Keratinocyte (primary cell): ENCODE data around the gene PNLIPRP3. TPM values are rescaled to one million over a fixed set of nuclear protein-coding genes. Genes with fewer than 3 reads are reported as not detected.
A peak's percentile ranks its signal among the peaks of the same experiment; 100 is the strongest.

Experiments
- DNase-seq: peaks from one replicate; pipeline ENCODE4 v3.0.0-alpha.2; 2011; ENCODE audit warnings: low read depth, missing footprints, low spot score
- FAIRE-seq: peaks from 2 replicates; lab custom pipeline; 2011; peaks lifted over from hg19 to GRCh38; lab: Jason Lieb, UNC
- H2AFZ ChIP-seq: 2 replicates; pipeline ENCODE4 v1.6.0; 2012; ENCODE audit warnings: low read length, control low read depth, inconsistent platforms; ENCODE audit not compliant: control insufficient read depth
- H3K27ac ChIP-seq: 2 replicates; pipeline ENCODE4 v1.5.1; 2011; ENCODE audit warnings: low read length; ENCODE audit not compliant: control insufficient read depth, insufficient read depth
- H3K27me3 ChIP-seq: 3 replicates; pipeline ENCODE4 v1.6.0; 2011; ENCODE audit warnings: low read length; ENCODE audit not compliant: control insufficient read depth, insufficient read depth; ENCODE audit errors: extremely low read depth
- H3K36me3 ChIP-seq, 2 experiments: 2 replicates in 1 of 2; 3 replicates in 1 of 2; pipeline ENCODE4 v1.5.1; 2011; ENCODE audit warnings: low read length in 2 of 2, mild to moderate bottlenecking in 1 of 2; ENCODE audit not compliant: control insufficient read depth in 2 of 2, insufficient read depth in 2 of 2; ENCODE audit errors: extremely low read depth in 1 of 2
- H3K4me1 ChIP-seq: 3 replicates; pipeline ENCODE4 v1.5.1; 2011; ENCODE audit warnings: low read length; ENCODE audit not compliant: control insufficient read depth, insufficient read depth; ENCODE audit errors: extremely low read depth
- H3K4me2 ChIP-seq: 3 replicates; pipeline ENCODE4 v1.6.0; 2011; ENCODE audit warnings: low read depth, low read length; ENCODE audit not compliant: control insufficient read depth, insufficient read depth; ENCODE audit errors: extremely low read depth
- H3K4me3 ChIP-seq, 3 experiments: fragments of 200-600 bp in 1 of 3; sonication (generic) in 1 of 3; 2 replicates in 2 of 3; 3 replicates in 1 of 3; pipeline ENCODE4 v1.5.1; 2011 to 2016; ENCODE audit warnings: low read length in 3 of 3, mild to moderate bottlenecking in 3 of 3, control low read depth in 2 of 3, inconsistent platforms in 1 of 3, low read depth in 1 of 3, mixed read lengths in 1 of 3, mixed run types in 1 of 3, moderate library complexity in 1 of 3; ENCODE audit not compliant: control insufficient read depth in 2 of 3, insufficient read depth in 2 of 3; ENCODE audit errors: extremely low read depth in 1 of 3
- H3K79me2 ChIP-seq: 2 replicates; pipeline ENCODE4 v1.6.0; 2012; ENCODE audit warnings: low read length; ENCODE audit not compliant: control insufficient read depth, insufficient read depth
- H3K9ac ChIP-seq: 3 replicates; pipeline ENCODE4 v1.6.0; 2011; ENCODE audit warnings: low read length; ENCODE audit not compliant: control insufficient read depth, insufficient read depth; ENCODE audit errors: extremely low read depth
- H3K9me1 ChIP-seq: 3 replicates; pipeline ENCODE4 v1.6.0; 2011; ENCODE audit warnings: low read length; ENCODE audit not compliant: control insufficient read depth, insufficient read depth; ENCODE audit errors: extremely low read depth
- H3K9me3 ChIP-seq: 2 replicates; pipeline ENCODE4 v1.5.1; 2012; ENCODE audit warnings: low read depth, low read length; ENCODE audit not compliant: control insufficient read depth
- H4K20me1 ChIP-seq: 3 replicates; pipeline ENCODE4 v1.6.0; 2011; ENCODE audit warnings: low read length; ENCODE audit not compliant: control insufficient read depth, insufficient read depth; ENCODE audit errors: extremely low read depth
- CTCF ChIP-seq, 3 experiments: IDR thresholded peaks in 1 of 3; conservative IDR thresholded peaks in 1 of 3; optimal IDR thresholded peaks in 1 of 3; 2 replicates in 2 of 3; 3 replicates in 1 of 3; pipeline versions ENCODE3 to v1.5.1; 2011; ENCODE audit warnings: low read length in 3 of 3, mild to moderate bottlenecking in 3 of 3, moderate library complexity in 2 of 3, control low read depth in 1 of 3, inconsistent platforms in 1 of 3; ENCODE audit not compliant: insufficient read depth in 2 of 3; ENCODE audit errors: extremely low read depth in 1 of 3
- EZH2 ChIP-seq: IDR thresholded peaks from one replicate; pipeline ENCODE4 v1.6.1; 2012; ENCODE audit warnings: inconsistent platforms, mild to moderate bottlenecking, low read length, moderate library complexity
- dilution Hi-C: fragments of 300-500 bp; cut with MboI; formaldehyde crosslinking; loops from one replicate; pipeline ENCODE4 v1.7.0; 2020; ENCODE audit warnings: low sequenced_read_pairs; ENCODE audit not compliant: extremely low pct_ligation_motif_present
- polyA plus RNA-seq, 5 experiments: library from polyadenylated mRNA; depleted of rRNA in 3 of 5; stranded (reverse) in 3 of 5; stranded (forward) in 1 of 5; unstranded in 1 of 5; fragments of >200 nt; gene quantifications; 1 replicate in 1 of 5; 2 replicates in 3 of 5; 3 replicates in 1 of 5; pipeline versions ENCODE4 v1.2.1 to v1.2.3, GENCODE V29; 2011 to 2012; ENCODE audit warnings: missing spikeins in 2 of 5, low read depth in 1 of 5, low replicate concordance in 1 of 5

Gene PNLIPRP3
- polyA plus RNA-seq, 1 donor (not counting 4 experiments of a cell fraction or from before 2014, with no cell fraction given), result 117 TPM

GRCh38 chr10:116437076-116437692, 9.5 kb downstream of the PNLIPRP3 start:
- Histone ChIP-seq H3K4me1 (peaks cover 47% of the 10 kb centered on the region), H3K27me3 (no peaks in the 10 kb centered on the region), H3K4me2 (no peak overlapping the region), H3K79me2 (peaks cover 62% of the 10 kb centered on the region), H3K4me3 (no peak overlapping the region), H3K9me3 (no peaks in the 10 kb centered on the region), H3K36me3 (peaks cover 13 to 48% of the 10 kb centered on the region in 2 experiments), H4K20me1 (no peaks in the 10 kb centered on the region), H3K9me1 (no peaks in the 10 kb centered on the region), H3K9ac (no peak overlapping the region), H2AFZ (no peak overlapping the region), H3K27ac (no peak overlapping the region)
- DNase-seq, result no peak
- peak; percentile 75 for FAIRE-seq
- dilution Hi-C loops, result no loop called here
- no peak for TF ChIP-seq CTCF (optimal IDR thresholded peaks at IDR 0.05 in 1 of 3, IDR thresholded peaks at IDR 0.05 in 1 of 3, conservative IDR thresholded peaks at IDR 0.05 in 1 of 3; ENCODE audit: extremely low read depth in 1 of 3, insufficient read depth in 2 of 3, low read length in 3 of 3)
- TF ChIP-seq EZH2, result no peak

- TF ChIP-seq CTCF (optimal IDR thresholded peaks at IDR 0.05 in 1 of 3, IDR thresholded peaks at IDR 0.05 in 1 of 3, conservative IDR thresholded peaks at IDR 0.05 in 1 of 3; ENCODE audit: extremely low read depth in 1 of 3, insufficient read depth in 2 of 3, low read length in 3 of 3) (no peak), EZH2 (no peak)
- FAIRE-seq, result peak; percentile 88
- Histone ChIP-seq H4K20me1 (peaks cover 3% of the 10 kb centered on the region), H3K4me3 (no peak overlapping the region), H3K9ac (peak overlapping the region; percentile 24), H2AFZ (no peak overlapping the region), H3K9me3 (no peaks in the 10 kb centered on the region), H3K4me2 (no peak overlapping the region), H3K36me3 (peaks cover 17 to 49% of the 10 kb centered on the region in 2 experiments), H3K27ac (peak overlapping the region; percentile 73), H3K4me1 (peaks cover 34% of the 10 kb centered on the region), H3K79me2 (peaks cover 37% of the 10 kb centered on the region), H3K27me3 (no peaks in the 10 kb centered on the region), H3K9me1 (no peaks in the 10 kb centered on the region)
- dilution Hi-C loops, result no loop called here
- no peak for DNase-seq
These were observed 12.8 kb downstream of the PNLIPRP3 start for GRCh38 chr10:116440330-116441030.
